GM23338 (cell line): ENCODE data around the gene ROR1. TPM values are rescaled to one million over a fixed set of nuclear protein-coding genes. Genes with fewer than 3 reads are reported as not detected.

Experiments used
- ATAC-seq: fragments of 200-7000 bp; cut with Tn5 transposase; 3 replicates; pipeline ENCODE4 v1.9.1; 2020
- DNase-seq: peaks from one replicate; pipeline ENCODE4 v3.0.0-alpha.2; 2015; ENCODE audit warnings: low spot score
- H2AFZ ChIP-seq: fragments of 200-600 bp; sonication (generic); 2 replicates; pipeline ENCODE4 v1.8.0; 2016; ENCODE audit warnings: antibody characterized with exemption, mild to moderate bottlenecking, moderate library complexity
- H3F3A ChIP-seq: fragments of 200-600 bp; sonication (generic); replicated peaks from 2 replicates; pipeline ENCODE4 v1.8.0; 2017; ENCODE audit warnings: antibody characterized with exemption, mixed run types, low read depth
- H3K27ac ChIP-seq: fragments of 200-600 bp; sonication (generic); 2 replicates; pipeline ENCODE4 v1.6.1; 2016; ENCODE audit warnings: low read depth
- H3K27me3 ChIP-seq: fragments of 200-600 bp; sonication (generic); 2 replicates; pipeline ENCODE4 v1.8.0; 2016; ENCODE audit warnings: mild to moderate bottlenecking, mixed run types, moderate library complexity; ENCODE audit not compliant: insufficient read depth
- H3K36me3 ChIP-seq: fragments of 200-600 bp; sonication (generic); 2 replicates; pipeline ENCODE4 v1.8.0; 2016; ENCODE audit warnings: mild to moderate bottlenecking; ENCODE audit not compliant: insufficient read depth
- H3K4me1 ChIP-seq: fragments of 200-600 bp; sonication (generic); 2 replicates; pipeline ENCODE4 v1.8.0; 2016; ENCODE audit warnings: mild to moderate bottlenecking, moderate library complexity; ENCODE audit not compliant: insufficient read depth
- H3K4me2 ChIP-seq: fragments of 200-600 bp; sonication (generic); 2 replicates; pipeline ENCODE4 v1.7.1; 2017; ENCODE audit warnings: mixed run types
- H3K4me3 ChIP-seq: fragments of 200-600 bp; sonication (generic); 2 replicates; pipeline ENCODE4 v1.6.1; 2016; ENCODE audit warnings: mixed run types
- H3K79me2 ChIP-seq: fragments of 200-600 bp; sonication (generic); replicated peaks from 2 replicates; pipeline ENCODE4 v1.8.0; 2017; ENCODE audit warnings: mild to moderate bottlenecking; ENCODE audit not compliant: insufficient read depth
- H3K9me2 ChIP-seq: fragments of 200-600 bp; sonication (generic); 2 replicates; pipeline ENCODE4 v1.8.0; 2017; ENCODE audit not compliant: insufficient read depth
- H4K20me1 ChIP-seq: fragments of 200-600 bp; sonication (generic); replicated peaks from 2 replicates; pipeline ENCODE4 v1.8.0; 2017; ENCODE audit warnings: mild to moderate bottlenecking; ENCODE audit not compliant: insufficient read depth
- H3K27ac Mint-ChIP-seq: 2 replicates; pipeline ENCODE4 v1.8.0; 2020; ENCODE audit warnings: inconsistent platforms, mild to moderate bottlenecking, moderate library complexity, mixed read lengths
- H3K27me3 Mint-ChIP-seq: 3 replicates; pipeline ENCODE4 v1.8.0; 2022; ENCODE audit warnings: low read depth, mild to moderate bottlenecking, moderate library complexity, mixed read lengths, inconsistent platforms; ENCODE audit not compliant: insufficient read depth, poor library complexity
- H3K36me3 Mint-ChIP-seq: 3 replicates; pipeline ENCODE4 v1.8.0; 2021; ENCODE audit warnings: low read depth, mild to moderate bottlenecking, inconsistent platforms, moderate library complexity, mixed read lengths
- H3K4me1 Mint-ChIP-seq: 3 replicates; pipeline ENCODE4 v1.8.0; 2020; ENCODE audit warnings: mild to moderate bottlenecking, inconsistent platforms, mixed read lengths
- H3K4me3 Mint-ChIP-seq: 3 replicates; pipeline ENCODE4 v1.8.0; 2021; ENCODE audit warnings: moderate library complexity, mild to moderate bottlenecking, inconsistent platforms, mixed read lengths
- H3K9me3 Mint-ChIP-seq: 3 replicates; pipeline ENCODE4 v1.8.0; 2020; ENCODE audit warnings: moderate library complexity, mild to moderate bottlenecking, inconsistent platforms, mixed read lengths
- CREB1 ChIP-seq: fragments of 250-450 bp; sonication (Bioruptor Pico); IDR thresholded peaks from 2 replicates; pipeline ENCODE4 v1.5.0; 2020; ENCODE audit warnings: low read depth, mild to moderate bottlenecking, moderate library complexity
- EZH2 ChIP-seq: fragments of 200-600 bp; sonication (generic); IDR thresholded peaks from one replicate; pipeline ENCODE4 v1.8.0; 2017; ENCODE audit warnings: antibody characterized with exemption, mild to moderate bottlenecking, low read depth; ENCODE audit not compliant: unreplicated experiment
- EZH2phosphoT487 ChIP-seq: fragments of 200-600 bp; sonication (generic); IDR thresholded peaks from one replicate; pipeline ENCODE4 v1.8.1; 2018; ENCODE audit warnings: antibody characterized with exemption; ENCODE audit not compliant: unreplicated experiment
- JUNB ChIP-seq: IDR thresholded peaks from one replicate; pipeline ENCODE4 v1.6.1; 2016; ENCODE audit warnings: antibody characterized with exemption; ENCODE audit not compliant: unreplicated experiment
- NANOG ChIP-seq: IDR thresholded peaks from 2 replicates; pipeline ENCODE4 v1.6.1; 2016; ENCODE audit warnings: antibody characterized with exemption, borderline replicate concordance
- POLR2AphosphoS5 ChIP-seq: IDR thresholded peaks from 2 replicates; pipeline ENCODE4 v1.6.1; 2016; ENCODE audit warnings: antibody characterized with exemption, low read depth
- STAT1 ChIP-seq: IDR thresholded peaks from one replicate; pipeline ENCODE4 v1.6.1; 2016; ENCODE audit warnings: antibody characterized with exemption; ENCODE audit not compliant: unreplicated experiment
- ZNF114 ChIP-seq: fragments of 250-450 bp; sonication (Bioruptor Pico); IDR thresholded peaks from 2 replicates; pipeline ENCODE4 v1.5.0; 2020; ENCODE audit warnings: mild to moderate bottlenecking, moderate library complexity
- ZNF331 ChIP-seq: fragments of 250-450 bp; sonication (Bioruptor Pico); IDR thresholded peaks from 2 replicates; pipeline ENCODE4 v1.5.0; 2020; ENCODE audit warnings: low read depth, mild to moderate bottlenecking, moderate library complexity
- ZNF462 ChIP-seq: fragments of 250-450 bp; sonication (Bioruptor Pico); IDR thresholded peaks from 2 replicates; pipeline ENCODE4 v1.5.0; 2020; ENCODE audit warnings: mild to moderate bottlenecking, moderate library complexity
- polyA plus RNA-seq: library from polyadenylated mRNA; unstranded; fragments of >200 nt; fragmentation: Nextera tagmentation; extraction: Ambion mirVana; gene quantifications from 2 replicates; pipeline ENCODE4 v1.2.1, GENCODE V29; 2016
- total RNA-seq: library from RNA; depleted of rRNA; stranded (reverse); fragments of >200 nt; shearing (Covaris generic); gene quantifications from 2 replicates; pipeline ENCODE4 v1.2.3, GENCODE V29; 2014
- TF ChIP-seq, protein P1 (sequence below), 2 experiments: fragments of 200-600 bp in 1 of 2; sonication (generic) in 1 of 2; conservative IDR thresholded peaks; 2 replicates each; pipeline versions ENCODE4 v1.5.1 to v1.6.1; 2016 to 2017; ENCODE audit warnings: antibody characterized with exemption in 2 of 2, low read depth in 2 of 2, mild to moderate bottlenecking in 2 of 2, moderate library complexity in 1 of 2
- TF ChIP-seq, protein P2 (sequence below): IDR thresholded peaks from 2 replicates; pipeline ENCODE4 v1.6.1; 2016; ENCODE audit warnings: antibody characterized with exemption
- TF ChIP-seq, protein P3 (sequence below): IDR thresholded peaks from one replicate; pipeline ENCODE4 v1.6.1; 2018; ENCODE audit warnings: antibody characterized with exemption; ENCODE audit not compliant: unreplicated experiment

Gene ROR1
- total and polyA plus RNA-seq, 2 experiments from 2014 or later = 59.7 to 96.0 TPM

DNA sequence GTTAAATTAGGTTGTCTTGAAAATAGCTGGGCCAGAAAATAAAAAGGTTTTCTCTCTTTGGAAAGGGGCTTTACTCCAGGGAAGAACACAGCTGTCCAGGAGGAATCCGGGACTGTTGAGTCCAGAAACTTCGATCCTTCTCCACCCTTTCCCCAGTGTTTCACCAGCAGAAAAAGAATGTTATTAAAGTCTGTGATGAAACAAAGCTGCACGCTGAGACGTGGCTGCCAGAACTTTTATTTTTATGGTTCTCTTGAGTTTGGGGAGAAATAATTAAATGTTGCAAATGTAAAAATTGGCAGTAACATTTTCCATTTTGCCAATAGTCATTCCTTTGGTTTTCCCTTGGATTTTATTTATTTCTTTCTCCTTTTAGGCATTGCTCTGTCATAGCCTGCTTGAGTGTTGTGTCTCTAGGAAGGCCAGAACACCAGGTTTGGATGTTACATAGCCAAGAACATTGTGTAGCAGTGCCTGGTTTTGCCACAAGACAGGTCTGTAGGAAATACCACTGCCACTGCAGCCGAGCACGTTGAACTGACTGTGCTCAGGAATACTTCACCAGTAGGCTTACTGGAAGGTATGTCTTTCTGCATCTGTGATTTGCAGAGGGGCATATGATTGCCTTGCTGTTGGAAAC is 87.4 kb downstream of the ROR1 start:
- Histone ChIP-seq H3K4me1 (peaks cover 42% of the 10 kb centered on the region), H2AFZ (no peak overlapping the region), H3K27ac (0 out of 2 replicates have a peak overlapping the region, but pooled peaks have one; percentile 12), H4K20me1 (peaks cover 24% of the 10 kb centered on the region), H3K9me2 (no peaks in the 10 kb centered on the region), H3K79me2 (peaks cover 100% of the 10 kb centered on the region), H3K36me3 (no peaks in the 10 kb centered on the region), H3K4me3 (no peak overlapping the region), H3K4me2 (no peak overlapping the region), H3F3A (no peaks in the 10 kb centered on the region), H3K27me3 (no peaks in the 10 kb centered on the region)
- Mint-ChIP-seq H3K27ac (peak overlapping the region; percentile 49; the same call in 1 of the 2 replicates), H3K4me3 (no peak overlapping the region), H3K9me3 (no peaks in the 10 kb centered on the region; the same call in 2 of the 3 replicates), H3K27me3 (peaks cover 2% of the 10 kb centered on the region), H3K36me3 (peaks cover 4% of the 10 kb centered on the region; the same call in 2 of the 3 replicates), H3K4me1 (peaks cover 71% of the 10 kb centered on the region)
- TF ChIP-seq EZH2phosphoT487 (no peak), JUNB (no peak), ZNF331 (CRISPR knock-in tag) (no peak), EZH2 (no peak), ZNF114 (CRISPR knock-in tag) (no peak), CREB1 (CRISPR knock-in tag) (no peak), POLR2AphosphoS5 (no peak), STAT1 (no peak), ZNF462 (CRISPR knock-in tag) (no peak), NANOG (no peak)
- TF ChIP-seq, protein P1, sequence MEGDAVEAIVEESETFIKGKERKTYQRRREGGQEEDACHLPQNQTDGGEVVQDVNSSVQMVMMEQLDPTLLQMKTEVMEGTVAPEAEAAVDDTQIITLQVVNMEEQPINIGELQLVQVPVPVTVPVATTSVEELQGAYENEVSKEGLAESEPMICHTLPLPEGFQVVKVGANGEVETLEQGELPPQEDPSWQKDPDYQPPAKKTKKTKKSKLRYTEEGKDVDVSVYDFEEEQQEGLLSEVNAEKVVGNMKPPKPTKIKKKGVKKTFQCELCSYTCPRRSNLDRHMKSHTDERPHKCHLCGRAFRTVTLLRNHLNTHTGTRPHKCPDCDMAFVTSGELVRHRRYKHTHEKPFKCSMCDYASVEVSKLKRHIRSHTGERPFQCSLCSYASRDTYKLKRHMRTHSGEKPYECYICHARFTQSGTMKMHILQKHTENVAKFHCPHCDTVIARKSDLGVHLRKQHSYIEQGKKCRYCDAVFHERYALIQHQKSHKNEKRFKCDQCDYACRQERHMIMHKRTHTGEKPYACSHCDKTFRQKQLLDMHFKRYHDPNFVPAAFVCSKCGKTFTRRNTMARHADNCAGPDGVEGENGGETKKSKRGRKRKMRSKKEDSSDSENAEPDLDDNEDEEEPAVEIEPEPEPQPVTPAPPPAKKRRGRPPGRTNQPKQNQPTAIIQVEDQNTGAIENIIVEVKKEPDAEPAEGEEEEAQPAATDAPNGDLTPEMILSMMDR (conservative IDR thresholded peaks at IDR 0.05; ENCODE audit: low read depth in 2 of 2) = no peak
- TF ChIP-seq, protein P2, sequence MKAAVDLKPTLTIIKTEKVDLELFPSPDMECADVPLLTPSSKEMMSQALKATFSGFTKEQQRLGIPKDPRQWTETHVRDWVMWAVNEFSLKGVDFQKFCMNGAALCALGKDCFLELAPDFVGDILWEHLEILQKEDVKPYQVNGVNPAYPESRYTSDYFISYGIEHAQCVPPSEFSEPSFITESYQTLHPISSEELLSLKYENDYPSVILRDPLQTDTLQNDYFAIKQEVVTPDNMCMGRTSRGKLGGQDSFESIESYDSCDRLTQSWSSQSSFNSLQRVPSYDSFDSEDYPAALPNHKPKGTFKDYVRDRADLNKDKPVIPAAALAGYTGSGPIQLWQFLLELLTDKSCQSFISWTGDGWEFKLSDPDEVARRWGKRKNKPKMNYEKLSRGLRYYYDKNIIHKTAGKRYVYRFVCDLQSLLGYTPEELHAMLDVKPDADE = no peak
- TF ChIP-seq, protein P3, sequence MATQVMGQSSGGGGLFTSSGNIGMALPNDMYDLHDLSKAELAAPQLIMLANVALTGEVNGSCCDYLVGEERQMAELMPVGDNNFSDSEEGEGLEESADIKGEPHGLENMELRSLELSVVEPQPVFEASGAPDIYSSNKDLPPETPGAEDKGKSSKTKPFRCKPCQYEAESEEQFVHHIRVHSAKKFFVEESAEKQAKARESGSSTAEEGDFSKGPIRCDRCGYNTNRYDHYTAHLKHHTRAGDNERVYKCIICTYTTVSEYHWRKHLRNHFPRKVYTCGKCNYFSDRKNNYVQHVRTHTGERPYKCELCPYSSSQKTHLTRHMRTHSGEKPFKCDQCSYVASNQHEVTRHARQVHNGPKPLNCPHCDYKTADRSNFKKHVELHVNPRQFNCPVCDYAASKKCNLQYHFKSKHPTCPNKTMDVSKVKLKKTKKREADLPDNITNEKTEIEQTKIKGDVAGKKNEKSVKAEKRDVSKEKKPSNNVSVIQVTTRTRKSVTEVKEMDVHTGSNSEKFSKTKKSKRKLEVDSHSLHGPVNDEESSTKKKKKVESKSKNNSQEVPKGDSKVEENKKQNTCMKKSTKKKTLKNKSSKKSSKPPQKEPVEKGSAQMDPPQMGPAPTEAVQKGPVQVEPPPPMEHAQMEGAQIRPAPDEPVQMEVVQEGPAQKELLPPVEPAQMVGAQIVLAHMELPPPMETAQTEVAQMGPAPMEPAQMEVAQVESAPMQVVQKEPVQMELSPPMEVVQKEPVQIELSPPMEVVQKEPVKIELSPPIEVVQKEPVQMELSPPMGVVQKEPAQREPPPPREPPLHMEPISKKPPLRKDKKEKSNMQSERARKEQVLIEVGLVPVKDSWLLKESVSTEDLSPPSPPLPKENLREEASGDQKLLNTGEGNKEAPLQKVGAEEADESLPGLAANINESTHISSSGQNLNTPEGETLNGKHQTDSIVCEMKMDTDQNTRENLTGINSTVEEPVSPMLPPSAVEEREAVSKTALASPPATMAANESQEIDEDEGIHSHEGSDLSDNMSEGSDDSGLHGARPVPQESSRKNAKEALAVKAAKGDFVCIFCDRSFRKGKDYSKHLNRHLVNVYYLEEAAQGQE = no peak
- DNase-seq (no peak), ATAC-seq (peak; percentile 21; the same call in 2 of the 3 replicates)
